Hippocampal formation (tissue), 2 donors: ENCODE results near the gene ARSA.
A peak's percentile ranks its signal among the peaks of the same experiment; 100 is the strongest.
"Not testable (repeated sequence)": the region's sequence is repeated elsewhere in the genome, so short reads cannot be mapped to it uniquely, and the experiment has no call there.

Experiments
- DNase-seq, 2 donors: peaks; one replicate each; lab custom pipeline; 2025; lab: John Stamatoyannopoulos, UW

ARSA gene

GRCh38 chr22:50627642-50628542, at the start of gene ARSA:
Gene ARSA (minus strand): TSS chr22:50628152. CDS start chr22:50627779, 373 bp downstream.
- peak; percentile 78 to 82 for DNase-seq

GRCh38 chr22:50676661-50677492, 48.9 kb upstream of the ARSA start:
- DNase-seq, result no peak

GRCh38 chr22:50676180-50676636, 48.3 kb upstream of the ARSA start:
- no peak for DNase-seq

- no peak for DNase-seq
These were observed 47.7 kb upstream of the ARSA start for GRCh38 chr22:50675553-50676179.

GRCh38 chr22:50674606-50675552, 46.9 kb upstream of the ARSA start:
- no peak for DNase-seq

GRCh38 chr22:50674130-50674500, 46.2 kb upstream of the ARSA start:
- DNase-seq, result no peak

- DNase-seq, result no peak
These were observed 45.5 kb upstream of the ARSA start for GRCh38 chr22:50673231-50674129.

- no peak for DNase-seq
These were observed 44.7 kb upstream of the ARSA start, which contains the start of gene SHANK3 for GRCh38 chr22:50672471-50673230. Gene SHANK3 (plus strand): TSS chr22:50672823.

GRCh38 chr22:50672041-50672440, 44.1 kb upstream of the ARSA start:
- DNase-seq, result no peak

- DNase-seq, result no peak
These were observed 43.7 kb upstream of the ARSA start for GRCh38 chr22:50671641-50672040.

GRCh38 chr22:50670914-50671538, 43.1 kb upstream of the ARSA start:
- DNase-seq, result no peak

- DNase-seq, result no peak
These were observed 42.6 kb upstream of the ARSA start for GRCh38 chr22:50670513-50670912.

- DNase-seq, result no peak
These were observed 37.8 kb upstream of the ARSA start for GRCh38 chr22:50665738-50666137.

- no peak for DNase-seq
These were observed 37.3 kb upstream of the ARSA start for GRCh38 chr22:50665212-50665611.

- DNase-seq, result no peak
These were observed 32.4 kb upstream of the ARSA start for GRCh38 chr22:50660306-50660705.

- DNase-seq, result not testable (repeated sequence)
These were observed 31.8 kb upstream of the ARSA start for GRCh38 chr22:50659711-50660110.

GRCh38 chr22:50657925-50658324, 30.0 kb upstream of the ARSA start:
- DNase-seq, result no peak

GRCh38 chr22:50656122-50657070, 28.4 kb upstream of the ARSA start:
- no peak for DNase-seq
